GM12892 (cell line): ENCODE results near the gene VGF.

Experiments
- POLR2A ChIP-seq: IDR thresholded peaks from 2 replicates; pipeline ENCODE4 v1.6.1; 2011; ENCODE audit warnings: low read depth, low read length, control low read depth
- POLR2AphosphoS5 ChIP-seq: IDR thresholded peaks from 2 replicates; pipeline ENCODE4 v1.6.1; 2011; ENCODE audit warnings: low read depth, low read length, control low read depth
- TAF1 ChIP-seq: IDR thresholded peaks from 2 replicates; pipeline ENCODE4 v1.6.1; 2011; ENCODE audit warnings: low read depth, mild to moderate bottlenecking, control low read depth, low read length, borderline replicate concordance

GRCh38 chr7:101200862-101201599, 35.7 kb upstream of the VGF start, which contains the start of gene MOGAT3:
- no peak for TF ChIP-seq POLR2AphosphoS5
- TF ChIP-seq POLR2A, result no peak
- no peak for TF ChIP-seq TAF1
